ENCODE data around the gene YIPF4.
A peak's percentile ranks its signal among the peaks of the same experiment; 100 is the strongest.
"Not testable (repeated sequence)": the region's sequence is repeated elsewhere in the genome, so short reads cannot be mapped to it uniquely, and the experiment has no call there.

The YIPF4 gene

GRCh38 chr2:32260376-32260775, 17.3 kb upstream of the YIPF4 start:
- no peak overlapping the region for H3K27ac ChIP-seq (ENCODE audit: low read depth, low read length)
- H3K36me3 ChIP-seq (ENCODE audit: control insufficient read depth, insufficient read depth, low read length), result no peaks in the 10 kb centered on the region
- H3K9ac ChIP-seq (ENCODE audit: low read length), result no peak overlapping the region
- no peak overlapping the region for H3K4me3 ChIP-seq (ENCODE audit: low read length)
- H3K27me3 ChIP-seq (ENCODE audit: control insufficient read depth, insufficient read depth, low read length), result no peaks in the 10 kb centered on the region
- H3K4me1 ChIP-seq (ENCODE audit: control insufficient read depth, insufficient read depth, low read length), result no peaks in the 10 kb centered on the region

DNA sequence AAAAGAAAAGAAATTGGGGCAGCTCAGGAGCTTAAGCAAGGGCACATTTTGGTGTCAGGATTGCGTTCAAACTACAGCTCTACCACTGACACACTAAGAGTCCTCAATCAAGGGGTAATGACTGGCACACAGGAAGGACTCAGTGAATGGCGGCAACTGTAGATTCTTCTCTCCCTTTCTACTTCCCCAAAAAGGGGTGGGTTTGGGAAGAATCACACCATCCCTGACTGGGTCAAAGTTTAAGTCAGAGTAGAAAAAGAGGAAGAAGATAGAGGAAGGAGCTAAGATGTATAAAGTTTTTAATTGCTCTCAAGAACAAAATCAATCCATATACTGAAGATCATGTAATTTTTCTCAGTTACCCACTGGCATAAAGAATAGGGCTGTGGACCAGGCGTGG, 15.6 kb upstream of the YIPF4 start:
- Histone ChIP-seq H3K9ac (ENCODE audit: low read length) (no peak overlapping the region), H3K4me3 (ENCODE audit: low read length) (no peak overlapping the region), H3K27ac (ENCODE audit: low read depth, low read length) (no peak overlapping the region), H3K4me1 (ENCODE audit: control insufficient read depth, insufficient read depth, low read length) (no peaks in the 10 kb centered on the region), H3K27me3 (ENCODE audit: control insufficient read depth, insufficient read depth, low read length) (no peaks in the 10 kb centered on the region), H3K36me3 (ENCODE audit: control insufficient read depth, insufficient read depth, low read length) (no peaks in the 10 kb centered on the region)

DNA sequence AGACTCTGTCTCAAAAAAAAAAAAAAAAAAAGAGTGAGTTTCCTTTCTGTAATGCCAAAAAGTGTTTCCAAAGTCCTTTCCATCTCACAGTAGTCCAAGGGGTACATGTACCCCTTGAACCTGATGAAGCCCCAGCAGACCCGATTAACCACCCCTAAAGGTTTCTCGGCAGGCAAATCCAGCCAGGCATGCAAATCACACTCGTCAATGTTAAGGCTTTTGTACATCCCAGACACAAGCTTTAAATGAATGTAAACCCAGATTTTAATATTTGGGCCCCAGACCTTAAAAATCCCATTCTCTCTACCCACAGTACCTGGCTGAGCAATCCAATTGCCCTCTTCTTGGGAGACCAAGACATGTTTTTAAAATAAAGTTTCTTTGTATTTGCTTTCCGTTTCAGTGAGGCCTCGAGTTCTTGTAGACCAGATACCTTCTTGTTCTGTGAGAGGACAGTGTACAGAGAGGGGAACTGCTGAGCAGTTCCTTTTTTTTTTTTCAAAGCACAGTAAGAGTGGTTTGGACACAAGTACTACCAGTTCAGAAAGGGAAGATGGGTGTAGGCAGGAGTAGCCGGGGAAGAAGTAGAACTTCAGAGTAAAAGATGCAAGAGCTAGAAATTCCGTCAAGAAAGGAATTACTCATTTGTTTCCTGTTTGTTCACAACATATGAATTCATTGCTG, 13.1 kb upstream of the YIPF4 start, which contains the start of gene NLRC4:
TSS of gene NLRC4 (minus strand) at position 465 of the 684 bp plus-strand sequence. CDS start 8,111 bp downstream, outside the sequence.
- no peak within 1 kb of the TSS for H3K27ac ChIP-seq (ENCODE audit: low read depth, low read length)
- no peaks in the 10 kb centered on the region for H3K27me3 ChIP-seq (ENCODE audit: control insufficient read depth, insufficient read depth, low read length)
- H3K4me3 ChIP-seq (ENCODE audit: low read length), result no peak within 1 kb of the TSS
- H3K36me3 ChIP-seq (ENCODE audit: control insufficient read depth, insufficient read depth, low read length), result no peaks in the 10 kb centered on the region
- H3K4me1 ChIP-seq (ENCODE audit: control insufficient read depth, insufficient read depth, low read length), result no peaks in the 10 kb centered on the region
- H3K9ac ChIP-seq (ENCODE audit: low read length), result no peak within 1 kb of the TSS

GRCh38 chr2:32271063-32271462, 6.6 kb upstream of the YIPF4 start:
- Histone ChIP-seq H3K4me1 (ENCODE audit: control insufficient read depth, insufficient read depth, low read length) (no peaks in the 10 kb centered on the region), H3K36me3 (ENCODE audit: control insufficient read depth, insufficient read depth, low read length) (no peaks in the 10 kb centered on the region), H3K9ac (ENCODE audit: low read length) (no peak overlapping the region), H3K27me3 (ENCODE audit: control insufficient read depth, insufficient read depth, low read length) (no peaks in the 10 kb centered on the region), H3K4me3 (ENCODE audit: low read length) (no peak overlapping the region), H3K27ac (ENCODE audit: low read depth, low read length) (no peak overlapping the region)

GRCh38 chr2:32272279-32272678, 5.4 kb upstream of the YIPF4 start:
- no peaks in the 10 kb centered on the region for H3K36me3 ChIP-seq (ENCODE audit: control insufficient read depth, insufficient read depth, low read length)
- H3K27ac ChIP-seq (ENCODE audit: low read depth, low read length), result no peak overlapping the region
- no peak overlapping the region for H3K4me3 ChIP-seq (ENCODE audit: low read length)
- H3K9ac ChIP-seq (ENCODE audit: low read length), result no peak overlapping the region
- H3K4me1 ChIP-seq (ENCODE audit: control insufficient read depth, insufficient read depth, low read length), result peaks cover 3% of the 10 kb centered on the region
- no peaks in the 10 kb centered on the region for H3K27me3 ChIP-seq (ENCODE audit: control insufficient read depth, insufficient read depth, low read length)

- Histone ChIP-seq H3K9ac (ENCODE audit: low read length) (no peak overlapping the region), H3K27me3 (ENCODE audit: control insufficient read depth, insufficient read depth, low read length) (no peaks in the 10 kb centered on the region), H3K4me3 (ENCODE audit: low read length) (no peak overlapping the region), H3K36me3 (ENCODE audit: control insufficient read depth, insufficient read depth, low read length) (no peaks in the 10 kb centered on the region), H3K27ac (ENCODE audit: low read depth, low read length) (no peak overlapping the region), H3K4me1 (ENCODE audit: control insufficient read depth, insufficient read depth, low read length) (peaks cover 5% of the 10 kb centered on the region)
Measured at GRCh38 chr2:32274289-32274688, 3.4 kb upstream of the YIPF4 start.

DNA sequence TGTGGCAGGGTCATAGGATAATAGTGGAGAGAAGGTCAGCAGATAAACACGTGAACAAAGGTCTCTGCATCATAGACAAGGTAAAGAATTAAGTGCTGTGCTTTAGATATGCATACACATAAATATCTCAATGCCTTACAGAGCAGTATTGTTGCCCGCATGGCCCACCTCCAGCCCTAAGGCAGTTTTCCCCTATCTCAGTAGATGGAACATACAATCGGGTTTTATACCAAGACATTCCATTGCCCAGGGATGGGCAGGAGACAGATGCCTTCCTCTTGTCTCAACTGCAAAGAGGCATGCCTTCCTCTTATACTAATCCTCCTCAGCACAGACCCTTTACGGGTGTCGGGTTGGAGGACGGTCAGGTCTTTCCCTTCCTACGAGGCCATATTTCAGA, 1.9 kb upstream of the YIPF4 start:
- not testable (repeated sequence) for H3K9ac ChIP-seq (ENCODE audit: low read length); H3K27ac ChIP-seq (ENCODE audit: low read depth, low read length); H3K27me3 ChIP-seq (ENCODE audit: control insufficient read depth, insufficient read depth, low read length); H3K36me3 ChIP-seq (ENCODE audit: control insufficient read depth, insufficient read depth, low read length); H3K4me3 ChIP-seq (ENCODE audit: low read length); H3K4me1 ChIP-seq (ENCODE audit: control insufficient read depth, insufficient read depth, low read length)

DNA sequence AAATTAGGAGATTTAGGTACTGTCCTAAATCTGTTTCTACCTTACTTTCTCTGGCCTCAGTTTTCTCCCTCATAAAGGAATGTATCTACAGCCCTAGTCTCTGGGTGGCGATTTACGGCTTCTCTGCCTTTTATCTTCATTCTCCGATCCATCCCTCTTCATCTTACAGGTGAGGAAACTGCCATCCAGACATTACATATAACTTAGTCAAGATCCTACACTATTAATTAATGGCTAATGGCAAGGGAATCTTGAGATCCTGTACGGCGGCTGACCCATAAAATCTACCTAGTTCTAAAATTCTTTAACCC, 386 bp upstream of the YIPF4 start:
- H3K36me3 ChIP-seq (ENCODE audit: control insufficient read depth, insufficient read depth, low read length), result no peaks in the 10 kb centered on the region
- H3K4me3 ChIP-seq (ENCODE audit: low read length), result peak overlapping the region; percentile 84
- H3K9ac ChIP-seq (ENCODE audit: low read length), result no peak overlapping the region
- peak overlapping the region; percentile 76 for H3K27ac ChIP-seq (ENCODE audit: low read depth, low read length)
- no peaks in the 10 kb centered on the region for H3K27me3 ChIP-seq (ENCODE audit: control insufficient read depth, insufficient read depth, low read length)
- H3K4me1 ChIP-seq (ENCODE audit: control insufficient read depth, insufficient read depth, low read length), result peaks cover 5% of the 10 kb centered on the region

GRCh38 chr2:32278478-32278853, 762 bp downstream of the YIPF4 start:
- no peaks in the 10 kb centered on the region for H3K36me3 ChIP-seq (ENCODE audit: control insufficient read depth, insufficient read depth, low read length)
- H3K4me1 ChIP-seq (ENCODE audit: control insufficient read depth, insufficient read depth, low read length), result peaks cover 5% of the 10 kb centered on the region
- no peaks in the 10 kb centered on the region for H3K27me3 ChIP-seq (ENCODE audit: control insufficient read depth, insufficient read depth, low read length)
- peak overlapping the region; percentile 66 for H3K9ac ChIP-seq (ENCODE audit: low read length)
- H3K4me3 ChIP-seq (ENCODE audit: low read length), result peak overlapping the region; percentile 84
- H3K27ac ChIP-seq (ENCODE audit: low read depth, low read length), result peak overlapping the region; percentile 76

- no peak overlapping the region for H3K27ac ChIP-seq (ENCODE audit: low read depth, low read length)
- peaks cover 2% of the 10 kb centered on the region for H3K4me1 ChIP-seq (ENCODE audit: control insufficient read depth, insufficient read depth, low read length)
Measured at GRCh38 chr2:32284321-32284720, 6.6 kb downstream of the YIPF4 start.

DNA sequence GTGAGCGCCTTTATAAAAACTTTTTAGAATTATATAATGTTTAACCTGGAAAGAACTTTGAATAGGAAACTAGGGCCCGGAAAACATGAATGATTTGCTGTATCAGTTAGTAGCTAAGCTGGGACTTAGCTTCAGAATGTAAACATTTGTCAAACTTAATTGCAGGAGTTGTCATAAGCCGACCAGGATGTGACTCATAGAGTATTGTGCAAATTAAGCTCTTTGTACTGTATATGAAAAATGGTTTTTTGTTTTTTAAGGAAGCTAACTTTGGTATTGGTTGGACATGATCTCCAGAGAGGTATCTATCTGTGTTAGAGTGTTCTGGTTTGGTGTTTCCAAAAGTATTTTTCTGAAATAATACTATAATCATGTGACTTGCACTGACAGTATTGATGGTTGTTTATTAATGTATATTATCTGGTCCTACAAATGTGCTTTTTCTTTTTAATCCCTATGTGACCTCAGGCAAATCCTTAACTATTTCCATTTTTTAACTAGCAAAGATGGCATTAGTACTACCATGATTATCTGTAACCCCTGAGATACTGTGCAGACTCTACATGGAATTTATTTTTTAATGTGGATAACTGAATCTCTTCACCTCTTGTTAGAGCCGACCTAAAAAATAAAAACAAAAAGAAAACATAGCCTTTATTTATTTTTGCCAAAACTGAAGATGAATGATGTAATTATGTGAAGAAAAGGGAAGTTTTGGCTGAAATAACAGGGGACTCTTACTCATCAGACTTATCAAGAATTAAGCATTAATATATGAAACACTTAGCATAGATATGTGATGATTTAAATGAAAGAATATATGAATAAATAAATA, 11.7 kb downstream of the YIPF4 start:
- H3K4me3 ChIP-seq (ENCODE audit: low read length), result no peak overlapping the region
- H3K27ac ChIP-seq (ENCODE audit: low read depth, low read length), result no peak overlapping the region
- H3K36me3 ChIP-seq (ENCODE audit: control insufficient read depth, insufficient read depth, low read length), result no peaks in the 10 kb centered on the region
- H3K4me1 ChIP-seq (ENCODE audit: control insufficient read depth, insufficient read depth, low read length), result peaks cover 2% of the 10 kb centered on the region
- no peak overlapping the region for H3K9ac ChIP-seq (ENCODE audit: low read length)
- no peaks in the 10 kb centered on the region for H3K27me3 ChIP-seq (ENCODE audit: control insufficient read depth, insufficient read depth, low read length)

More at GRCh38 chr2:32284321-32284720, 6.6 kb downstream of the YIPF4 start:
- H3K27me3 ChIP-seq (ENCODE audit: control insufficient read depth, insufficient read depth, low read length), result no peaks in the 10 kb centered on the region
- no peak overlapping the region for H3K9ac ChIP-seq (ENCODE audit: low read length)
- no peaks in the 10 kb centered on the region for H3K36me3 ChIP-seq (ENCODE audit: control insufficient read depth, insufficient read depth, low read length)
- no peak overlapping the region for H3K4me3 ChIP-seq (ENCODE audit: low read length)

DNA sequence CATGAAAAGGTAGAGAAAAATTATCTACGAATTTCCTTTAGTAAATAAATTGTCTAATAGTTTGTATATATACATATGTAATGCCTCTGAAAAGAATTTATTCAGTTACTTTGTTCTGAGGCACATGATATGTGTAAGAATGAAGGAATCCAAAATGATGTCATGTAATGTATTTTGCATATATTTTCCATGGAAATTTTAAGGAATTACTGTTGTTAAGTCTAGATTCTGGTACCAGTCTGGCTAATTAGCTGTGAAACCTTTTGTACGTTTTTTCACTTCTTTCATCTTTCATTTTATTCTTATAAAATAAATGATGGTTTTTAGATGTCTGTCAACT, 12.3 kb downstream of the YIPF4 start:
- H3K27me3 ChIP-seq (ENCODE audit: control insufficient read depth, insufficient read depth, low read length), result no peaks in the 10 kb centered on the region
- H3K4me3 ChIP-seq (ENCODE audit: low read length), result no peak overlapping the region
- H3K36me3 ChIP-seq (ENCODE audit: control insufficient read depth, insufficient read depth, low read length), result no peaks in the 10 kb centered on the region
- no peak overlapping the region for H3K9ac ChIP-seq (ENCODE audit: low read length)
- H3K4me1 ChIP-seq (ENCODE audit: control insufficient read depth, insufficient read depth, low read length), result peaks cover 2% of the 10 kb centered on the region
- H3K27ac ChIP-seq (ENCODE audit: low read depth, low read length), result no peak overlapping the region

- Histone ChIP-seq H3K36me3 (ENCODE audit: control insufficient read depth, insufficient read depth, low read length) (no peaks in the 10 kb centered on the region), H3K9ac (ENCODE audit: low read length) (no peak overlapping the region), H3K4me3 (ENCODE audit: low read length) (no peak overlapping the region), H3K4me1 (ENCODE audit: control insufficient read depth, insufficient read depth, low read length) (peaks cover 2% of the 10 kb centered on the region), H3K27ac (ENCODE audit: low read depth, low read length) (no peak overlapping the region), H3K27me3 (ENCODE audit: control insufficient read depth, insufficient read depth, low read length) (no peaks in the 10 kb centered on the region)
Measured at GRCh38 chr2:32291746-32292145, 14.0 kb downstream of the YIPF4 start.

All from rectal smooth muscle tissue (tissue), 1 donor.